ENCODE measurements around the gene PCLO.

- TF ChIP-seq CTCF (conservative IDR thresholded peaks at IDR 0.05 in 1 of 2, IDR thresholded peaks at IDR 0.05 in 1 of 2; ENCODE audit: extremely low read depth in 1 of 2, insufficient read depth in 1 of 2, low read depth in 1 of 2, low read length in 2 of 2) (no peak), EZH2 (IDR thresholded peaks at IDR 0.05; ENCODE audit: borderline replicate concordance, low read length) (no peak)
Observed at GRCh38 chr7:82755705-82756551, 406.8 kb downstream of the PCLO start.

Data from mammary epithelial cell (primary cell).